HL-60 (cell line): ENCODE measurements around the gene LRRC57.

ENCODE experiments used
- DNase-seq, 2 experiments: peaks; one replicate each; pipeline ENCODE4 v3.0.0-alpha.2; 2010 to 2020; ENCODE audit warnings: low read depth in 1 of 2, low spot score in 1 of 2
- H3K27ac ChIP-seq: fragments of 250-450 bp; sonication (Bioruptor Pico); replicated peaks from 2 replicates; pipeline ENCODE4 v1.5.1; 2020; ENCODE audit warnings: mild to moderate bottlenecking, moderate library complexity
- H3K27me3 ChIP-seq: fragments of 250-450 bp; sonication (Bioruptor Pico); 2 replicates; pipeline ENCODE4 v1.5.1; 2021; ENCODE audit warnings: mild to moderate bottlenecking, moderate library complexity; ENCODE audit not compliant: insufficient read depth, poor library complexity, severe bottlenecking
- H3K4me3 ChIP-seq: replicated peaks from 2 replicates; pipeline ENCODE4 v1.5.1; 2011; ENCODE audit warnings: mild to moderate bottlenecking, control low read depth, low read length; ENCODE audit not compliant: insufficient read depth
- CTCF ChIP-seq: IDR thresholded peaks from one replicate; pipeline ENCODE4 v1.5.1; 2011; ENCODE audit warnings: low read length, control low read depth, inconsistent platforms; ENCODE audit not compliant: insufficient read depth
- GABPA ChIP-seq: IDR thresholded peaks from 2 replicates; pipeline ENCODE4 v1.6.1; 2012; ENCODE audit warnings: low read depth
- POLR2AphosphoS5 ChIP-seq: IDR thresholded peaks from 2 replicates; pipeline ENCODE4 v1.6.1; 2012; ENCODE audit warnings: low read depth
- REST ChIP-seq: IDR thresholded peaks from 2 replicates; pipeline ENCODE4 v1.6.1; 2012; ENCODE audit warnings: low read depth; ENCODE audit not compliant: insufficient replicate concordance
- SPI1 ChIP-seq: IDR thresholded peaks from 2 replicates; pipeline ENCODE4 v1.6.1; 2012; ENCODE audit warnings: low read depth, mild to moderate bottlenecking, borderline replicate concordance

LRRC57 gene

GRCh38 chr15:42495361-42496212 is 53.0 kb downstream of the LRRC57 start, which contains the start of gene SNAP23:
SNAP23 (plus strand) TSS chr15:42495634; CDS start chr15:42511847, 16,213 bp downstream.
- DNase-seq = peak; percentile 87 to 91
- peak within 1 kb of the TSS; percentile 64 for H3K27ac ChIP-seq
- H3K27me3 ChIP-seq = no peaks in the 10 kb centered on the region
- peak within 1 kb of the TSS; percentile 82 for H3K4me3 ChIP-seq
- TF ChIP-seq GABPA (no peak), SPI1 (peak; percentile 78; the same call in 1 of the 2 replicates)

- DNase-seq = no peak
- H3K4me3 ChIP-seq = peak overlapping the region; percentile 82
- no peak for TF ChIP-seq POLR2AphosphoS5
- no peak for TF ChIP-seq GABPA
- no peak for TF ChIP-seq CTCF
- TF ChIP-seq SPI1 = no peak
- no peak for TF ChIP-seq REST
- H3K27ac ChIP-seq = peak overlapping the region; percentile 64
- no peaks in the 10 kb centered on the region for H3K27me3 ChIP-seq
These were observed 53.6 kb downstream of the LRRC57 start for GRCh38 chr15:42494998-42495360.

GRCh38 chr15:42493679-42494078 is 54.9 kb downstream of the LRRC57 start:
- 0 out of 2 replicates have a peak overlapping the region, but pooled peaks have one; percentile 9 for H3K4me3 ChIP-seq
- peak overlapping the region; percentile 59 for H3K27ac ChIP-seq
- H3K27me3 ChIP-seq = no peaks in the 10 kb centered on the region
- DNase-seq = peak; percentile 19 to 25
- peak; percentile 58; the same call in 1 of the 2 replicates for TF ChIP-seq SPI1
- TF ChIP-seq GABPA = no peak

GRCh38 chr15:42491539-42492225 is 56.9 kb downstream of the LRRC57 start:
- DNase-seq = no peak
- H3K27ac ChIP-seq = peak overlapping the region; percentile 90
- no peaks in the 10 kb centered on the region for H3K27me3 ChIP-seq
- no peak for TF ChIP-seq CTCF
- TF ChIP-seq GABPA = no peak
- no peak for TF ChIP-seq REST
- peak overlapping the region; percentile 92 for H3K4me3 ChIP-seq
